HG02938 (cell line): ENCODE measurements around the gene THSD7A.

ENCODE experiments used
- ATAC-seq: cut with Tn5 transposase; IDR thresholded peaks from one replicate; pipeline ENCODE4 v1.9.1; 2021; ENCODE audit warnings: mild to moderate bottlenecking, moderate library complexity; ENCODE audit not compliant: unreplicated experiment

Gene THSD7A

DNA sequence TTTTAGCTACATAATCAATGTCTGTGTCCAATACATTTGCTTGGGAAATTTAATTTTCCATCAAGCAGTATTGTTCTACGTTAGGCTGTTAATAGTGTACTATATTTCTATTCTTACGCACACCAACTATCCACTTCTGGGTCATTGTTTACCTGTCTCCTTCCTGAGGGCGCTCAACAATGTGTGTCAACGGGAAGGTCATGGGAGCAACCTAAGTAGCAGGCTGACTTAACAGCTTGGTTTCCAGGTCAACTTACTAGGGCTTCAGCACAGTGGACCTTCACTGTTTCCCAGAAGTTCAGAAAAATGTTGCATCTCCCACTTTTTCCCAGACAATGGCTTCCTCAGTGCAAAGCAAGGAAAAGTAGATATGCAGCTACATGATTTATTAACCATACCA lies 13.7 kb downstream of the THSD7A start:
- no peak for ATAC-seq

DNA sequence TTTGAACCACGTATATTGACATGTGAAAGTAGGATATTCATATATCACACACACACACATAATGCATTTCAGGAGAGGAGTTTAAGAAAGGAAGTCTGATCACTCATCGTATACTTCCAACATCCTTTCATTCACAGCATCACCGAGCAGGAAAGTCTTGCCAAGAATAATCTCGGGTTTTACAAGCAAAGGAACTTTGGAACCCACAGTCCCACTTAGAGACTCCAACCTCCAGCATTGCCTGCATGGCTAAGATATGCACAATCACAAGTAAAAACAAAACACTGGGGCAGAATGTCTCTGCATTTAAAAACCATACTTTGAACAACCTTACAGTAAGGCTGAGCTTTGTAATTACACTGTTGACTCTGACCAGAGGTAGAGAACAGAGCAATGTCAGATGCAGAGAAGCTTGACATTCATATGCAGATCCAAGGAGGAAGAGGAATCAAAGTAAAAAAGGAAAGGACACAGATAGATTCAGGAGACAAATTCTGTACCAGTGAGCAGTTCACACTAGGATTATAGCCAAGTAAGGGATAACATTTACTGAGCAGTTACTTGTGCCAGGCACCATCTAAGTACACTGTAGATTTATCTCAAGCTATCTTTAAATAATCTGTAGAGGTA lies 14.8 kb downstream of the THSD7A start:
- ATAC-seq = no peak

DNA sequence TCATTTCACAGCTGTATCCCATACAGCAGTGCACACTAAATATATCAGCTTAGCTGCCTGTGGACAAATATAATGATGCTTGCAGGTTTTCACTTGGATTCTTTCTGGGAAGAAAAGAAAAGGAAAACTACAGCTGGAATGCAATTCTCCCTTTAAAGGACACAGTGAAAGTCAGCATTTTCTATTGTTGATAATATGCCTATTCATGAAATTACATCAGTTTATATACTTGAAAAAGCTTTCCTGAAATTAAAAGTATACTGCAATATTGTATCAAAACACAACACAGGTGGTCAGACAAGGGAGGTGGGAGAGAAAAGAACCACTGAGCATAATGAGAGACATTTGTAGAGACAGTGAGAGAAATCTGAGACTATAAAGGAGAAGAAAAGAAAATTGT lies 20.3 kb downstream of the THSD7A start:
- no peak for ATAC-seq

DNA sequence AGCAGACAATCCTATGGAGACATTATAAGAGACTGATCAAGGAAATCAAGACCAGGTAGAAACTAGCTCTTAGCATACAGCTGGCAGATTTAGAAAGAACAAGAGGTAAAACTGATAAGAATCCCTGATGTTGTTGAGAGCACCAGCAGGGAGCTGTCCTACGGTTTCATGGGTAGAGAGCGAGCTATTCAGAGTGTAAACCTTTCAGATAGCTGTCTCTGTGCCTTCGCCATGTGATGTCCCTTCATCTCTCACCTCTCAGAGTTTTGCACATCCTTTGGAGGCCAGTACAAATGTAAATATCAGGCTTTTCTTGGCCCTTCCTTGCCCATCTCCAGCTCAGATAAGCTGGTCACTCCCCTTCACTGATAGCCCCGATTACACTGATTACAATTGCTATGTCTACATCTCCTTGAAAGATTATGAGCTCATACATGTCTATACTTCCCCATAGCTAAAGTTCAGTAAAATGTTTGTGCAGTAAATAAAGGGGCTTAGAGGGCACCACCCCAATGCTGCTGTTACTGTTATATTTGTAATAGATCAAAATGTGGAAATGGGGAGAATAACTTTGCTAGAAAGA lies 21.9 kb downstream of the THSD7A start:
- no peak for ATAC-seq

DNA sequence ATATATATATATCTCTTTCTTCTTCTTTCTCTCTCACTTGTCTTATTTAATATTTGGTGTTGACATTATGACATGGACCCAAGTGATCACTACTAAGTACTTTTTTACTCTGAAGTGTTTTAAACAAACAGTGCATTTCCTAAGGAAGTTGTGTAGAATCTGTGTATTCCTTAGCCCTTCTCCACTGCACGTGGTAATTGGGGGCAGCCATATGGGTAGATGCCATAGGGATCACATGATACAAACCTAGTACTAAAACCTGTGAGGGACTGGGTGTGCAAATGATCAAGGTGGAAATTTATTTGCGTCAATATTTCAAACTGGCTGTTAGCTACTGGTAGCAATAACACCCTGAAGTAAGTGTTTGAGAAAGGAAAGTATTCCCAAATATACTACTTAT lies 25.0 kb downstream of the THSD7A start:
- ATAC-seq = no peak

DNA sequence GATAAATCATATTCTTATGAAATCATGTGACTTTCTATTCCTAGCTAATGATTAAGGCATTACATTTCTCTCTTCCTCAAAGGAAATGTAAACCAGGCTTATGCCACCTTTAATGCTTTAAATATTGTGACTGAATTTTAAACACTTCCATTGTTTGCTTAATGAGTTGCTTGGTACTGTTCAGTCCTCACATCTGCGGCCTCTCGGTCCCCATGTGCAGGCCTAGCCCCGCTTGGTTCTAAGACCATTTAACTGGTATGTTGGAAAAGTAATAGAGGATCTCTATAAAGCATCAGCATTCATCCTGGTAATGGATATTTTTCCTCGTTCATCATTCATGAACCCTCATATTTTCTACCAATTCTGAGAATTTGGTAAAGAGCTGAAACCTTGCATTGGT lies 27.4 kb downstream of the THSD7A start:
- ATAC-seq = no peak

DNA sequence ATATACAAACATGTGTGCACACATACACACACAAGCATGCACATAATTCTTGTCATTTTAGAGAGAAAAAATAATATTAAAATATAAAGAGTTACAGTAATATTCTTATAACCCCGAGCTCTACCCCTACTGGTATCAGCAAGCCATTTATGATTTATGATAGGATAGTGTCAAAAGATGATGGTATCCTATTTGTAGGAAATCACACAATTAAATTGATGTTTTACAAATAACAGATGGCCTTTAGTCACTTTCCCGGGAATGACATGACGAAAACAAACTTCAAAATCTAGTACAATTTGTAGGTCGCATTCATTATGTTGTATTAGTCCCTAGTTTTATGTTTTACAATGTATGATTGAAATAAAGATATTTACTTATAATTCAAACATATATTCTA lies 36.8 kb downstream of the THSD7A start:
- ATAC-seq = no peak

DNA sequence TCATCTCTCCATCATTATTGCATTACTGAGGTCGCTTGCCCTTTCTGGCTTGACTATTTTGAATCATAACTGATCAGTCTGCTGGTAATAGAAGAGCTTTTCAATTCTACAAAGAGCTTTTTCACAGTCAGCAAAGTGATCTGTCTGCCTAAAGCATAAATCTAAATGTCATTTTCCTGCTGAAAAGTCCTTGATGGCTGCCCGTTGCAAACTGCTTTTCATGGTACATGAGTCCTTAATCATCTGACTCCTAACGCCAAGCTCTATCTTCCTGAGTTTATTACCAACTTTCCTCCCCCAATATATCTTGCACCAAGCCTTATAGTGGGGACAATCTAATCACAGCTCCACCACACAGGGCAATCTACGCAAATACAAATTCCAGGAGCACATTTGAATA lies 39.8 kb downstream of the THSD7A start:
- ATAC-seq = no peak

DNA sequence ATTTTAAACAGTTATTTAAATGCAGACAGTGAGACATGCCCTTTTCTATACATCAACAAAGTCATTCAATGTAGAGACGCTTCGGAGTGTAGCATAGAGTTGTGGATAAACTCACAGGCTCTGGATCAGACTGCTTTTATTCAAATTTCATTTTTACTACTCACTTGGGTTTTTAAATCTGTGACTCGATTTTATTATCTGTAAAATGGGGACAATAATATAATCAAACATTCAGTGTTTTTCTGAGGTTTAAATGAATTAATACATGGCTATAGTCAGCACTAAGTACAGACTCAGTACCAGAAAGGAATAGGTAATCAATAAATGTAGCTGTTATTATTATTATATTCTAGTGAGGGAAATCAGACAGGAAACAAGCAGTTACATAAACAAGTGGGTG lies 43.4 kb downstream of the THSD7A start:
- ATAC-seq = no peak

DNA sequence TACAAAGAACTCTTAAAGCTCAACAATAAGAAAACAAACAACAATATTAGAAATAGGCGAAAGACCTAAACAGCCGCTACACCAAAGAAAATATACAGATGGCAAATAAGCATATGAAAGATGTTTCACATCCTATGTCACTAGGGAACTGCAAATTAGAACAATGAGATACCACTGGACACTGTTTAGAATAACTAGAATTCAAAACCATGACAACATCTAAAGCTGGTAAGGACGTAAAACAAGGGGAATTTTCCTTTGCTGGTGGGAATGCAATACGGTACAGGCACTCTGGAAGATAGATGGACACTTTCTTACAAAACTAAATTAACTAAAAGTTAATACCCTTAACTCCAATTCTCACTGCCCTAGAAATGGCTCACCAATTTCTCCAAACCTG lies 44.5 kb downstream of the THSD7A start:
- no peak for ATAC-seq

DNA sequence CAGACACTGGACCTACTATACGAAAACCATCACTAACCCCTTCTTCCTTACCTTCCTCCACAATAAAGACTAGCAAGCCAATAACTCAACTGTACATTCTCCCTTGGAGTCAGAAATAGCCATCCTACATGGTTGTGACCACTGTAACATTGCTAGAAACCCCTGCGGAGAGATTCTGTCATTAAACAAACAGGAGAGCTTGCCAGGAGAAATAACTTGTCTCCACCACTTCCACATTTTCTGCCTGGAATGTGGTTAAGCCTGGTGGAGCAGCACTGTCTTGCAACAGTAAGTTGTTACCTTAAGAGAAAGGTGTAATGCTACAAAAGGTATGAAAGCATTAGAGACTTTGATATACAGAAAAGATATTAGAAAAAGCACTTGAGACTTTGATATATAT lies 45.8 kb downstream of the THSD7A start:
- no peak for ATAC-seq

DNA sequence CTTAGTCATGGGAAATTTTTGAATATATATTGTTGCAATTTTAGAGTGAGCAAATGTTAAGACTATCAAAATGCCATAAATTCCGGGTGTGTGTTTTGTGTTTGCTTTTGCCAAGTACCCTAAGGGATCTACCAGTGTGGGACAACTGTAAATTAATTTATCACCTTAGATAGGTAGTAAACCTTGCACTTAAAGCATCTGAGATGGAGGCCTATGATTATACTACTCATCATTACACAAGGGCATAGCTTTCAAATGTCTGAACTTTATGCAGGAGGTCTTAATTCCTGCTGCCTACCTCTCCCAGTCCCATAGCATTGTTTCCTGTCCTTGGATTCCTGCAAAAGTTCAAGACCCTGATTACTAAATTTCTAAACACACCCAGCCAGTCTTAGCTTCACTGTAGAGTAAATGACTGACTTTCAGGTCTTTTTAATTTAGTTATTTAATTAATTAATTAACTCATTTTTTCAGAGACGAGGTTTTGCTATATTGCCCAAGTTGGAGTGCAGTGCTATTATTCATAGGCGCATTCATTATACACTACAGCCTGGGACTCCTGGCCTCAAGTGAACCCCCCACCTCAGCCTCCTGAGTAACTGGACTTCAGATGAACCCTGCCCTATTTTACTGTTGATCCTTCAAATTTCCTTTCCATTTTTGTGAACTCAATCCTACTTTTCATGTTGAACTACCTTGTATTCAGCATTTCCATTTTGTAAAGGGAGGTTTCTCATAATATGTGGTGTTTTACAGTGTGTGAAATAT lies 47.0 kb downstream of the THSD7A start:
- no peak for ATAC-seq

DNA sequence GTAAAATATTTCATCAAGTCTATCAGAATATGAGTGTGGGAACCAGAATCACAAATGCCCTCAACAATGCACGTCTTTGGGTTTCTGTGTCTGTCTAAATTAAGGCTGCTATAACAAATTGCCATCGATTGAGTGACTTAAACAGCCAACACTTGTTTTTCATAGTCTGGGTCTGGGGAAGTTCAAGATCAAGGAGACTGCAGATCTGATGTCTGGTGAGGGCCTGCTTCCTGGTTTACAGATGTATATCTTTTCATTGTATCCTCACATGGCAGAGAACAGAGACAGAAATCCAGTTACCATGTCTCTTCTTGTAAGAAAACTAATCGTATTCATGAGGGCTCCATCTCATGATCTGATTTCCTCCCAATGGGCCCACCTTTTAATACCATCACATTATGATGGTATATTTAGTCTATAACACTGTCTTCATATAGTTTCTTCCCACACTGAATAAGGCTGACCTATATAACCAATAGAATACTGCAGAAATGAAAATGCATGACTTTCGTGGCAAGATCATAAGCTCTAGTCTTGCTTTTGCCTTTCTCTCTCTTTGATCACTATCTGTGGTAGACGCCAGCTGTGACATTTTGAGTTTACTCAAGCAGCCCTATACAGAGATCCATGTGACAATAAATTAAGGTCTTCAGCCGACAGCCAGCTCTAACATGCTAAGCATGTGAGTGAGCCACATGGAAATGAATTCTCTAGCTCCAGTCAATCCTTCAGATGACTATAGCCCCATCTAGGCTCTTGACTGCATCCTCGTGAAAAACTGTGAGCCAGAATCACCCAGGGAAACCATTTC lies 51.9 kb downstream of the THSD7A start:
- ATAC-seq = no peak

DNA sequence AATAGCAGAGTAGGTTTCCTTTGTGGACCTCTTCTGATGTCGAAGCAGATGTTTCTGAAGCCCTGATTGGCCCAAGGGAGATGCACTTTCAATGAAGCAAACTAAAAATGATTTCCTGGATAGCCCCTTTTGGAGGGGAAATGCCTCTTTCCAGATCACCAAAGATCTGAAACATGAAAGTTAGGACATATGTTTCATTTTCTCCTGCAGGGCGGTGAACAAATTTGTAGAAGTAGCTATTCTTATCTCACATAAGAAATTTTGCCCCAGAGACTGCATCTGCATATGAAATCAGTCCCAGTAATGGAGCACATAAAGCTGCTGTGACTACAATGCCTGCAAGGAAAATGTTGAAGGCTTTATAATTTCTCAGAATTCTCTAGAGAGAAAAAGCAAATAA lies 56.0 kb downstream of the THSD7A start:
- ATAC-seq = no peak

DNA sequence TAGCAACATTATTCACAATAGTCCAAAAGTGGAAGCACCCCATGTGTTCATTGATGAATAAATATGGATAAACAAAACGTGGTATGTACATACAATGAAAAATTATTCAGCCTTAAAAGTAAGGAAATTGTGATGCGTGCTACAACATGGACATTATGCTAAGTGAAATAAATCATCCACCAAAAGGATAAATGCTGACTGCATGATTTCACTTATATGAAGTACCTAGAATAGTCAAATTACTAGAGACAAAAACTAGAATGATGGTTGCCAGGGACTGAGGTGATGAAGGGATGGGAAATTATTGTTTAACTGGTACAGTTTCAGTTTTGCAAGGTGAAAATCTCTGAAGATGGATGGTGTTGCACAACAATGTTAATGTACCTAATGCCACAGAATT lies 56.6 kb downstream of the THSD7A start:
- ATAC-seq = no peak

DNA sequence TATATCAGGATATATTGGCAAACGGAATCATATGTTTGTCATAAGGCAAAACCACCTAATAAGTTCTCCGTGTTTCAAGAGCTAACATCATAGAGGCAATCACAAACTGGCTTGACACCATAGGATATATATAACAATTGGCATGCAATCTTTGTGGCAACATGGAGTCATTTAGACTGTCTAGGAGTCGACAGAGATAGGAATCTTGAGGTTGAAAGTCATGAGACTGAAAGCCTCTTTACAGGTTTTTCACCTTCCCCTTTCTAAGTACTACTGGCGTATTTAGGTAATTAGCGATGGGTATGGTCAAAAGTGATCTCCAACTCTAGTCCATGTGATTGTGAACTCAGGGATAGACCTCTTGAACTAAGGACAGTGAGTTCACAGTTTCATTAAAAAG lies 63.7 kb downstream of the THSD7A start:
- ATAC-seq = no peak

DNA sequence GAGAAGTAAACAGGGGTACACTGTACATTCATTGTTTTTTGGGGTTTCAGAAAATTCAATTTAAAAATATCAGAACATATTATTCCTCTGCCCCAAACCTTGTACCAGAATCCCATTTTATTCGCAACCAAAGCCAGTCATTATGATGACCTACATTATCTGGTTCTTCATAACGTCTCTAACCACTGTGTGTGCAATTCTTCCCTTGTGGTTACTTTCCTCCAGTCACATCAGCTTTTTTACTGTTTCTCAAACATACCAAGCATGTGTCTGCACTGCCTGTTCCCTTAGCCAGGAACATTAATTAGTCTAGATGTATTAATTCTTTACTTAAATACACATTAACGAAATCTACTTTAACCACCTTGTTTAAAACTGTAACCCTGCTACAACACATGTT lies 64.8 kb downstream of the THSD7A start:
- ATAC-seq = no peak

DNA sequence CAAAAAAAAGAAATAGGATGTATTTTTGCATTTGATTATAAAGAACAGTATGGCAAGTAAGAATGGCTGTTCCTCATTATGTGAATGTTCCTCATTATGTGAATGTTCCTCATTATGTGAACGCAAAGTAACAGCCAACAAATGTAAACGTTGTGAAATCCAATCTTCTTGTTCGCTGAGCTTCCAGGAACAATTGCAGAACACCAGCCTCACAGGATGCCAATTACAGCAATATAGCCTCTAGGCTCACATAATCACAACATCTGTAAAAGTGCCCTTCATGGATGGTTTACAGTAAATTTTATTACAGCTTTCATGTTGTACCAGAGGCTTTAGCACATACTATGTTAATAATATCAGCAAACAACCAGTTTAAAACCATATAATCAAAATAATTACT lies 71.6 kb downstream of the THSD7A start:
- no peak for ATAC-seq

DNA sequence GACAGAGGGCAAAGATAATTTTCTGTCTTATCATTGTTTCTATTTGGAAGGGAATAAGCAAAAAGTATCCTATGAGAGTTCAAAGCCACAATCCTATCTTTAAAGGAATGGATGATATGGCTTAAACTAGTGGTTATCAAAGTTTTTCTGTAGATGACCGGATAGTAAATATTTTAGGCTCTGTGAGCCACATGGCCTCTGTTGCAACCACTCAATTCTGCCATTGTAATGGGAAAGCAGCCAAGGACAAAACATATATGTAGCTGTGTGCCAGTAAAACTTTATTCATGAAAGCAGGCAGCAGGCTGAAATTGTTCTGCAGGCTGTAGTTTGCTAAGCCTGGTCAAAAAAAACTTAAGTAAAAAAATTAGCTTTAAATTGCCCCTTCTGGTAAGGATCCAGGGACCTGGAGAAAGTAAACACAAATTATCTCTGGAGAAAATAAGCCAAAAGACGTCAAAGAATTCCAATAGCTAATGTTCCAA lies 73.3 kb downstream of the THSD7A start:
- no peak for ATAC-seq

DNA sequence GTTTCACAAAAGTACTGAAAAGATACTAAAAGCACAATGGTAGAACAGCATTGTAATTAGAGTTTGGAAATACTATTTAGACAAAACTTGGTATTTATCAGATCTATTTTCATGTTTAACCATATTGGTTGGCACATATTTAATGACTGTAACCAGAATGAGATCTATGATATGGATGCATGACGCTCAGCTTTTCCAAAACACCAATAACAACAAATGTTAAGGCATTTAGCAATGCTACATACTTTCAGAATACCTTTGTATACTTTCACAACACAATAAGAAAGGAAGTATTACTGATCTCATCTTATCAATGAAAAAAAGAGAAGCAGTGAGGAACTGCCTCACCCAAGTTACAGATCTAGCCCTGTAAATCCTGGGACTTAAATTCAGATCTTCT lies 74.8 kb downstream of the THSD7A start:
- ATAC-seq = no peak

DNA sequence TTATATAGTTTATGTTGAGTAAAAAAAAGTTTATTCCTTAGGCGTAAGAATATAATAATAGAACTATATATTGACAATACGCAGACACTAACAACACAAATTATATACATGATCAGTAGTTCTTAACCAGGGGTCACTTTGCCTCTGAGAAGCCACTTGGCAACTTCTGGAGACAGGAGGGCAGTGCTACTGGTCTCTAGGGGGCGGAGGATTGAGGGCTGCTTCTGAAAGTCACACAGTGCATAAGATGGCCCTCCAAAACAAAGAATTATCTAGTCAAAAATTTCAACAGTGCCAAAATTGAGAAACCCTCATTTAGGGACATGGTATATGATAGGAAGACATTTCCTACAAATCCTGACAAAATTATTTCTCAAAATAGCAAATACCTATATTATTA lies 77.1 kb downstream of the THSD7A start:
- no peak for ATAC-seq

DNA sequence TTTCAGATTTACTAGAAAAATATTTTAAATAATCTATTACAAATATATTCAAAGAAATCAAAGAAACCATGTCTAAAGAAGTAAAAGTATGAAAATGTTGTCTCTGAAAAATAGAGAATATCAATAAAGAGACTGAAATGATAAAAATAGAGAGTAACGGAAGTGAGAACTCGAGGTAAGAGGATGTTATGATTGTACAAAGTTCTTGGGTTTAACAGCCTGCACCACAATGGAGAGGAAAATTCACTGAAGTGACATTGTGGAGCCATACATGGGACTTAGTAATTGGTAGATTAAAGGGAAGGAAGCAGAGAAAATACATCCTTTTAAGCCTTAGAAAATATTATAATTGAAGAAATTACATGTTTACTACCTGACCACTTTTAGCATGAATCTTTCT lies 77.9 kb downstream of the THSD7A start:
- no peak for ATAC-seq
